IMR-90 (cell line): ENCODE measurements around the gene MS4A15. TPM values are rescaled to one million over a fixed set of nuclear protein-coding genes. Genes with fewer than 3 reads are reported as not detected.

ENCODE experiments used
- ATAC-seq: fragments of 200-7000 bp; cut with Tn5 transposase; 2 replicates; pipeline ENCODE4 v1.9.1; 2020; ENCODE audit warnings: low read depth, mild to moderate bottlenecking, moderate library complexity
- BruUV-seq: library from RNA; stranded (reverse); fragments of 400-500 nt; replicated peaks from 2 replicates; lab custom pipeline; 2021; lab: Mats Ljungman, UMichigan
- CTCF ChIA-PET: fragments of 300-600 bp; formaldehyde crosslinking; extraction: SDS; loops from one replicate; lab custom pipeline; 2021; ENCODE audit warnings: antibody characterized with exemption; lab: Yijun Ruan, JAX
- POLR2A ChIA-PET: fragments of 300-600 bp; sonication (Branson Sonifier 250); formaldehyde crosslinking; loops from one replicate; lab custom pipeline; 2022; ENCODE audit warnings: antibody characterized with exemption; ENCODE audit not compliant: unreplicated experiment; lab: Charles Lee
- DNase-seq: peaks from one replicate; pipeline ENCODE4 v3.0.0; 2013
- H2AFZ ChIP-seq: replicated peaks from 2 replicates; pipeline ENCODE3; 2013; ENCODE audit warnings: low read length, mild to moderate bottlenecking; ENCODE audit not compliant: poor library complexity
- H2AK5ac ChIP-seq: 2 replicates; pipeline ENCODE4 v1.6.1; 2013; ENCODE audit warnings: low read depth, low read length, inconsistent platforms
- H2AK9ac ChIP-seq: replicated peaks from 2 replicates; pipeline ENCODE3; 2013; ENCODE audit warnings: mild to moderate bottlenecking, low read depth, low read length, moderate library complexity; ENCODE audit not compliant: poor library complexity
- H2BK120ac ChIP-seq: 2 replicates; pipeline ENCODE4 v1.6.1; 2013; ENCODE audit warnings: low read depth, low read length, inconsistent platforms
- H2BK15ac ChIP-seq: 3 replicates; pipeline ENCODE4 v1.6.1; 2013; ENCODE audit warnings: low read depth, low read length, inconsistent platforms
- H2BK20ac ChIP-seq: 2 replicates; pipeline ENCODE4 v1.6.1; 2013; ENCODE audit warnings: low read depth, mild to moderate bottlenecking, inconsistent platforms, low read length, moderate library complexity
- H2BK5ac ChIP-seq: 2 replicates; pipeline ENCODE4 v1.6.1; 2013; ENCODE audit warnings: mild to moderate bottlenecking, low read depth, low read length, inconsistent platforms; ENCODE audit not compliant: poor library complexity, severe bottlenecking
- H3K14ac ChIP-seq: replicated peaks from 2 replicates; pipeline ENCODE4 v1.6.1; 2013; ENCODE audit warnings: low read depth, low read length, inconsistent platforms
- H3K18ac ChIP-seq: 2 replicates; pipeline ENCODE4 v1.6.1; 2013; ENCODE audit warnings: low read depth, low read length, control low read depth
- H3K23ac ChIP-seq: 2 replicates; pipeline ENCODE4 v1.6.1; 2013; ENCODE audit warnings: low read depth, low read length, inconsistent platforms
- H3K27ac ChIP-seq: 2 replicates; pipeline ENCODE4 v1.5.1; 2013; ENCODE audit warnings: mild to moderate bottlenecking, control low read depth, low read length; ENCODE audit not compliant: insufficient read depth
- H3K27me3 ChIP-seq: 2 replicates; pipeline ENCODE4 v1.6.1; 2013; ENCODE audit warnings: low read length; ENCODE audit not compliant: control insufficient read depth, insufficient read depth
- H3K36me3 ChIP-seq: 2 replicates; pipeline ENCODE4 v1.6.1; 2013; ENCODE audit warnings: low read length, mixed read lengths; ENCODE audit not compliant: control insufficient read depth, insufficient read depth
- H3K4ac ChIP-seq: 2 replicates; pipeline ENCODE4 v1.6.1; 2013; ENCODE audit warnings: low read depth, low read length, inconsistent platforms
- H3K4me1 ChIP-seq: 2 replicates; pipeline ENCODE4 v1.6.1; 2013; ENCODE audit warnings: low read length, mixed read lengths; ENCODE audit not compliant: control insufficient read depth, insufficient read depth
- H3K4me2 ChIP-seq: 2 replicates; pipeline ENCODE4 v1.6.1; 2013; ENCODE audit warnings: low read depth, mild to moderate bottlenecking, control low read depth, low read length, moderate library complexity
- H3K4me3 ChIP-seq: 2 replicates; pipeline ENCODE4 v1.5.1; 2013; ENCODE audit warnings: low read depth, mild to moderate bottlenecking, control low read depth, low read length, moderate library complexity; ENCODE audit not compliant: insufficient read depth
- H3K56ac ChIP-seq: 2 replicates; pipeline ENCODE4 v1.6.1; 2013; ENCODE audit warnings: low read length, inconsistent platforms; ENCODE audit not compliant: insufficient read depth; ENCODE audit errors: extremely low read depth
- H3K79me1 ChIP-seq, 2 experiments: 2 replicates each; pipeline ENCODE4 v1.6.1; 2013; ENCODE audit warnings: low read length in 2 of 2, inconsistent platforms in 1 of 2, low read depth in 1 of 2
- H3K9ac ChIP-seq: 2 replicates; pipeline ENCODE4 v1.6.1; 2013; ENCODE audit warnings: low read depth, low read length, control low read depth
- H3K9me1 ChIP-seq: 2 replicates; pipeline ENCODE4 v1.6.1; 2013; ENCODE audit warnings: low read length, inconsistent platforms; ENCODE audit not compliant: insufficient read depth
- H3K9me3 ChIP-seq: 2 replicates; pipeline ENCODE4 v1.6.1; 2013; ENCODE audit warnings: low read length; ENCODE audit not compliant: control insufficient read depth, insufficient read depth
- H4K20me1 ChIP-seq: 2 replicates; pipeline ENCODE4 v1.6.1; 2013; ENCODE audit warnings: low read length, inconsistent platforms; ENCODE audit not compliant: insufficient read depth
- H4K5ac ChIP-seq: 2 replicates; pipeline ENCODE4 v1.6.1; 2013; ENCODE audit warnings: mild to moderate bottlenecking, low read depth, low read length, control low read depth
- H4K8ac ChIP-seq, 2 experiments: 2 replicates each; pipeline ENCODE4 v1.6.1; 2013; ENCODE audit warnings: low read depth in 2 of 2, low read length in 2 of 2, control low read depth in 1 of 2, inconsistent platforms in 1 of 2
- H4K91ac ChIP-seq: 2 replicates; pipeline ENCODE4 v1.6.1; 2013; ENCODE audit warnings: low read depth, low read length, inconsistent platforms; ENCODE audit not compliant: insufficient read depth
- CEBPB ChIP-seq: IDR thresholded peaks from 2 replicates; pipeline ENCODE4 v1.6.1; 2012; ENCODE audit warnings: low read depth, low read length, improper control_type of control experiment
- FOS ChIP-seq: fragments of 150-350 bp; IDR thresholded peaks from 2 replicates; pipeline ENCODE4 v1.6.1; 2016; ENCODE audit warnings: low read depth, low read length
- MXI1 ChIP-seq: IDR thresholded peaks from 2 replicates; pipeline ENCODE4 v1.6.1; 2012; ENCODE audit warnings: low read depth, mild to moderate bottlenecking, low read length, moderate library complexity, borderline replicate concordance
- POLR2A ChIP-seq: IDR thresholded peaks from 2 replicates; pipeline ENCODE4 v1.6.1; 2012; ENCODE audit warnings: mild to moderate bottlenecking, low read depth, low read length
- RAD21 ChIP-seq: IDR thresholded peaks from 2 replicates; pipeline ENCODE4 v1.6.1; 2012; ENCODE audit warnings: low read length, improper control_type of control experiment
- RCOR1 ChIP-seq: IDR thresholded peaks from 2 replicates; pipeline ENCODE4 v1.6.1; 2012; ENCODE audit warnings: mild to moderate bottlenecking, low read length, improper control_type of control experiment; ENCODE audit not compliant: insufficient replicate concordance
- RFX5 ChIP-seq: IDR thresholded peaks from 2 replicates; pipeline ENCODE4 v1.8.0; 2012; ENCODE audit warnings: low read depth, mild to moderate bottlenecking, low read length, moderate library complexity
- WGBS, 2 experiments: methylation state at CpG; one replicate each; pipeline versions ENCODE4 v1.1.5 to v1.1.7; 2013; ENCODE audit warnings: missing lambda C conversion rate in 2 of 2; ENCODE audit not compliant: insufficient read length in 1 of 2; ENCODE audit errors: extremely low coverage in 2 of 2; 5-methylcytosine and 5-hydroxymethylcytosine counted together
- dilution Hi-C: fragments of 300-500 bp; cut with HindIII; formaldehyde crosslinking; loops from one replicate; pipeline ENCODE4 v1.14.3; 2018; ENCODE audit warnings: low sequenced_read_pairs; ENCODE audit not compliant: unreplicated experiment
- in situ Hi-C: fragments of 300-500 bp; cut with MboI; formaldehyde crosslinking; loops from 3 replicates; pipeline ENCODE4 v1.14.3; 2019; ENCODE audit warnings: low sequenced_read_pairs, inconsistent platforms, mixed read lengths
- intact Hi-C: fragments of 100-400 bp; cut with micrococcal nuclease; formaldehyde crosslinking; loops from 2 replicates; pipeline ENCODE4 v1.10.0; 2022
- polyA plus RNA-seq, 3 experiments: library from polyadenylated mRNA; depleted of rRNA; stranded (reverse); fragments of >200 nt; gene quantifications; 2 replicates each; pipeline ENCODE4 v1.2.3, GENCODE V29; 2012; ENCODE audit warnings: low replicate concordance in 1 of 3
- total RNA-seq: library from RNA; depleted of rRNA; stranded (reverse); fragments of >200 nt; gene quantifications from 2 replicates; pipeline ENCODE4 v1.2.3, GENCODE V29; 2012
- TF ChIP-seq, protein P1 (sequence below): fragments of 150-350 bp; IDR thresholded peaks from 2 replicates; pipeline ENCODE4 v1.6.1; 2017; ENCODE audit warnings: mild to moderate bottlenecking, antibody characterized with exemption, low read length, low read depth
- TF ChIP-seq, protein P2 (sequence below): conservative IDR thresholded peaks from 2 replicates; pipeline ENCODE4 v1.5.1; 2012; ENCODE audit warnings: mild to moderate bottlenecking, low read depth, low read length, improper control_type of control experiment

Gene MS4A15
- total and polyA plus RNA-seq, 2 of the 4 experiments (the other 2 are of a cell fraction) = not detected

DNA sequence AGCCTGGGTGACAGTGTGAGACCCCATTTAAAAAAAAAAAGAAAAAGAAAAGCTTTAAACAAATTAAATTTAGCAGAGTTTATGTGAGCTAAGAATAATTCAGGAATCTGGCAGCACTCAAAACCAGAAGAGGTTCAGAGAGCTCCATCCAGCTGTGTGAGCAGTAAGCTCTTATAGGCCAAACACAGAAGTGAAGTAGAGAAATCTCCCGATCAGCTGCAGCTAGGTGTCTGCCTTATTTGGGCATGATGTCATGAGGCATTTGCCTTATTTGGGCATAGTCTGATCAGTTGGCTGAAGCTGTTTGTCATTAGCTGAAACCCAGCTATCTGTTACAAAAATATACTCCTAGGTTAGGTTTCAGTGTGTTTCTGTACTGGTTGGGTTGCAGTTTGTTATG, 8.2 kb downstream of the MS4A15 start:
- Histone ChIP-seq H4K8ac (no peak overlapping the region), H3K9ac (no peak overlapping the region), H3K9me1 (no peaks in the 10 kb centered on the region), H2BK15ac (no peak overlapping the region), H4K91ac (no peak overlapping the region), H3K56ac (no peak overlapping the region), H3K36me3 (no peaks in the 10 kb centered on the region), H2BK20ac (no peak overlapping the region), H2AFZ (no peak overlapping the region), H2AK9ac (no peak overlapping the region), H4K5ac (no peak overlapping the region), H3K4me1 (no peaks in the 10 kb centered on the region), H2AK5ac (no peak overlapping the region), H2BK5ac (no peak overlapping the region), H2BK120ac (no peak overlapping the region), H3K79me1 (no peaks in the 10 kb centered on the region), H3K27ac (no peak overlapping the region), H3K23ac (no peak overlapping the region), H3K18ac (no peak overlapping the region), H4K20me1 (no peaks in the 10 kb centered on the region), H3K4me2 (no peak overlapping the region), H3K14ac (no peak overlapping the region), H3K27me3 (peaks cover 12% of the 10 kb centered on the region), H3K4ac (no peak overlapping the region), H3K9me3 (no peaks in the 10 kb centered on the region), H3K4me3 (no peak overlapping the region)
- POLR2A ChIA-PET = no interaction called here
- no CpG with 5 or more reads among the region's 1 CpG for WGBS, 2 experiments
- CTCF ChIA-PET = interaction anchor here (1.5 kb wide), 1 partner anchor 11 kb away, joined by 4 read pairs; no protein-coding TSS in a partner anchor
- DNase-seq (no peak), ATAC-seq (no peak)
- in situ Hi-C loops = no loop called here
- dilution Hi-C loops = no loop called here
- TF ChIP-seq FOS (no peak), RAD21 (no peak), CEBPB (no peak), MXI1 (no peak), POLR2A (no peak), RFX5 (no peak), RCOR1 (no peak)
- TF ChIP-seq, protein P1, sequence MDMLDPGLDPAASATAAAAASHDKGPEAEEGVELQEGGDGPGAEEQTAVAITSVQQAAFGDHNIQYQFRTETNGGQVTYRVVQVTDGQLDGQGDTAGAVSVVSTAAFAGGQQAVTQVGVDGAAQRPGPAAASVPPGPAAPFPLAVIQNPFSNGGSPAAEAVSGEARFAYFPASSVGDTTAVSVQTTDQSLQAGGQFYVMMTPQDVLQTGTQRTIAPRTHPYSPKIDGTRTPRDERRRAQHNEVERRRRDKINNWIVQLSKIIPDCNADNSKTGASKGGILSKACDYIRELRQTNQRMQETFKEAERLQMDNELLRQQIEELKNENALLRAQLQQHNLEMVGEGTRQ = no peak
- TF ChIP-seq, protein P2, sequence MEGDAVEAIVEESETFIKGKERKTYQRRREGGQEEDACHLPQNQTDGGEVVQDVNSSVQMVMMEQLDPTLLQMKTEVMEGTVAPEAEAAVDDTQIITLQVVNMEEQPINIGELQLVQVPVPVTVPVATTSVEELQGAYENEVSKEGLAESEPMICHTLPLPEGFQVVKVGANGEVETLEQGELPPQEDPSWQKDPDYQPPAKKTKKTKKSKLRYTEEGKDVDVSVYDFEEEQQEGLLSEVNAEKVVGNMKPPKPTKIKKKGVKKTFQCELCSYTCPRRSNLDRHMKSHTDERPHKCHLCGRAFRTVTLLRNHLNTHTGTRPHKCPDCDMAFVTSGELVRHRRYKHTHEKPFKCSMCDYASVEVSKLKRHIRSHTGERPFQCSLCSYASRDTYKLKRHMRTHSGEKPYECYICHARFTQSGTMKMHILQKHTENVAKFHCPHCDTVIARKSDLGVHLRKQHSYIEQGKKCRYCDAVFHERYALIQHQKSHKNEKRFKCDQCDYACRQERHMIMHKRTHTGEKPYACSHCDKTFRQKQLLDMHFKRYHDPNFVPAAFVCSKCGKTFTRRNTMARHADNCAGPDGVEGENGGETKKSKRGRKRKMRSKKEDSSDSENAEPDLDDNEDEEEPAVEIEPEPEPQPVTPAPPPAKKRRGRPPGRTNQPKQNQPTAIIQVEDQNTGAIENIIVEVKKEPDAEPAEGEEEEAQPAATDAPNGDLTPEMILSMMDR = no peak
- intact Hi-C loops = no loop called here
- no TSS peak for BruUV-seq
